ENCODE data around the gene AMN.
A peak's percentile ranks its signal among the peaks of the same experiment; 100 is the strongest.

Gene AMN

GRCh38 chr14:102948698-102949061 is 26.2 kb downstream of the AMN start:
- DNase-seq: no peak

GRCh38 chr14:102949062-102949800 is 26.8 kb downstream of the AMN start:
- DNase-seq: peak; percentile 79

DNA sequence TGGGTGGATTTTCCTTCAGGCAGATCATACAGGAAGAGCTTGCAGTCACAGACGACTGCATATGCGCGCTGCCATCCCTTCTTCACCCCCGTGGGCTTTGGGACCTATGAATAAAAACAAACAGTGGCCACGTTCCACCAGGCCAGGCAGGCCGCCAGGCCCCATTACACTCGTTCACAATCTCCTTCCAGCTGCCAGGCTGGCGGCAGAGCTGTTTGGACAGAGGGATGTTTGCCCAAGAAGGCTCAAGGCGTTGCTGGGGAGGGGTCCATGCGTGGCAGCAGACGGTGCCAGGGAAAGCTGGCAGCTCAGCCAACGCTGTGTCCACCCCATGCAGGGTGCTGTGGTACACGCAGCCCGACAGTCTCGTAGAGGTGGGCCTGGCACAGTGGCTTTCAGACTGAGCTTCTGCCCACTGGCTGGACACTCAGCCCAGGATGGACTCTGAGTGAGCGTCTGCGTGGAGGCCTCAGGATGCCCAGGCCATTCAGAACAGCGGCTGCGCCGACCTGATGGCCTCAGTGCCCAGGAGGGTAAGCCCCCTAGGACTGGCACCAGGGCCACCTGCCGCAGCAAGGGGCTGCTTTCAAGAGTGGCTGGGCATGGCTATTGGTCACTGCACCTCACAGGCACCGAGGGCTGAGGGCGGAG is 27.5 kb downstream of the AMN start:
- DNase-seq: no peak

GRCh38 chr14:102951034-102951433 is 28.6 kb downstream of the AMN start:
- DNase-seq: no peak

DNA sequence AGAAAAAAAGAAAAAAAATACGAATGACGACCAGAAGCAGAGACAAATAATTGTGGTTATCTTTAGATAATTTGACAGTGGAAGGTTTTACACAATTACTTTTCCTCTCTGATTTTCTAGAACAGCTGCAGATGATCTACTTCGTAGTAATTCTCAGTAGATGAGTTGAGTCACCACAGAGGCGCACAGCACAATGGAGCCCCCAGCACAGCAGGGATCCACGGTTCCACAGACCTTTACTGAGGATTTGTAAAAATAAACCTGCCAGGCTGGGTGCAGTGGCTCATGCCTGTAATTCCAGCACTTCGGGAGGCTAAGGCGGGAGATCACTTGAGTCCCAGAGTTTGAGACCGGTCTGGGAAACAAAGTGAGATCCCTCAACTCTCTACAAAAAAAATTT is 29.3 kb downstream of the AMN start:
- DNase-seq: peak; percentile 90

DNA sequence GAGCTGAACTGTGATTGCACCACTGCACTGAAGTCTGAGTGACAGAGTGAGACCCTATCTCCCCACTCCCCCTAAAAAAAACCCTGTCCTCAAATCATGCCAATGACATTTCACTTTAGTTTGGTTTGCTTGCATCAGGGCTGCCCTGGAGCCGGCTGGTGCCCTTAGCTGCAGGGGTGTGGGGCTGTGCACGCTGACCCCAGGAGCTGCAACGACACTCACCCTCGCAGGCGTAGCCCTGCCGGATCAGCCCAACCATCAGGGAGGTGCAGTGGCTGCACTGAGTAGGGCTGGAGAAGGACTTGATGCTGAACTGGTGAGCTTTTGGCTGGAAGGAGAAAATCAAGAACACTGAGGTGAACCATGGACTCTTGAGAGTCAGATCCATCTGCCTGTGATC is 29.8 kb downstream of the AMN start:
- DNase-seq: no peak

DNA sequence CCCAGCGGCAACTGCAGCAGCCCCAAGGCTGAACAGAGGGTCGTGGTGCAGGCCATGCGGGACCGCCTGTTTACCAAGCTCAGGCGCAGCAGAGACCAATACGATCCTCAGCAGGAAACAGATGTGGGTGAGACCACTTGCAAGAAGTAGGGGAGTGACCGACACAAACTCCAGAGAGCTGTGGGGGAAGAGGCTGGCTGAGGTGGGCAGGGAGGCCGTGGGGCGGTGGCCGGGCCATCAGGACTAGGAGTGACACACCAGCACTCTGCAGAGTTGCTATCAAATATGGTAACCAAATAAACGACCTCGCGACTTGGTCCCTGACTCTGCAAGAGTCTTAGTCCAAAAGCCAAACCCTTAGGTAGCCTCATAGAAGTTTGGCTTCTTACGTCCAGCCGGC is 30.6 kb downstream of the AMN start:
- DNase-seq: no peak

DNA sequence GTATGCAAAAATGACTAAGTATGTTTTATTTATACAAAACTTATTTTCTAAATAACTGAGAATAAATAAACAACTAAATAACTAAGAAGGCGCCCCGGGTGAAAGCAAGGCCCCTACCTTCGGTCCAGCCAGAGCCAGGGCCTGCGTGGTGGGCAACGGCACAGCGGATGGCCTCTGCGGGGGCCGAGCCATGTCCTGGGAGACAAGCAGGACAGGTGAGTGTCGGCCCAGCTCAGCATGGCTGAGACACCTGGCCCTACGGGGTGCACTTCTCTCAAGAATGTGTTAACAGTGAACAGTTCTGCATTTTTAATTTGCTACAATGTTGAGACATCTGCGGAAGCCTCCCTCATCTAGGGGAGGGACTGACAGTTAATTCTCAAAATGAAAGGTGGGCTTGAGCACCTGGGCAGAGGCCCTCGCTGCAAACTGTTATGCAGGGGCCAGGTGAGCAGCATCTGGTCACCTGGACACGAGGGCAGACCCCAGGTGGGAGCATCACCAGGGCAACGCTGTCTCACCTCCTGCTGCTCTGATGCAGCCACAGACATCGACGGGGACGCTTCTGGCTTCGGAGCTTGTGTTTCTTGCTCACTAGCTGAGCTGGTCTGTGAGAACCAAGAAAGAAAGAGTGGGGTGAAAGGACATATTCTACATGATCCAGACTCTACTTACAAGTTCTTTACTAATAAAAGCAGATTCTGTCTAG is 31.8 kb downstream of the AMN start:
- DNase-seq: no peak

GRCh38 chr14:102955636-102956408 is 33.4 kb downstream of the AMN start:
- DNase-seq: no peak

GRCh38 chr14:102957222-102957621 is 34.8 kb downstream of the AMN start:
- no peak for DNase-seq

- DNase-seq: no peak
Observed at GRCh38 chr14:102958461-102958860, 36.0 kb downstream of the AMN start.

- DNase-seq: no peak
Observed at GRCh38 chr14:102962111-102962627, 39.7 kb downstream of the AMN start.

- DNase-seq: no peak
Observed at GRCh38 chr14:102964152-102964730, 41.8 kb downstream of the AMN start.

DNA sequence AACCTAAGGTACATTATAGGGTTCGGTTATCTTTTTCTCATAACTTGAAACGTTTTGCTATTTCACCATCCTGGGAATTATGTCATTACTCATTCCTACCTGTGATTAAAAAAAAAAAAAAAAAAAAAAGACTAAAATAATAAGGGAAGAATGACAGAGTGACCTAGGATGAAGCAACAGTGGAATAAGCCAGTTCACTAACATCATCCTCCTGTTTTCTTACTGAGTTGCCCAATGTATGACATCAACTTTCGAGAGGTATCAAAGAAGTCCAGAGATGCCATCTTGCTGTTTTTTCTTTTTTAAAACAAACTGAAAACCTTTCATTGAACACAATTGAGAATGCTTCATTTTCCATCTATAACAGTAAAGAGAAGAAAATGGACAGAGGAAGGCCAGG is 42.8 kb downstream of the AMN start:
- no peak for DNase-seq

DNA sequence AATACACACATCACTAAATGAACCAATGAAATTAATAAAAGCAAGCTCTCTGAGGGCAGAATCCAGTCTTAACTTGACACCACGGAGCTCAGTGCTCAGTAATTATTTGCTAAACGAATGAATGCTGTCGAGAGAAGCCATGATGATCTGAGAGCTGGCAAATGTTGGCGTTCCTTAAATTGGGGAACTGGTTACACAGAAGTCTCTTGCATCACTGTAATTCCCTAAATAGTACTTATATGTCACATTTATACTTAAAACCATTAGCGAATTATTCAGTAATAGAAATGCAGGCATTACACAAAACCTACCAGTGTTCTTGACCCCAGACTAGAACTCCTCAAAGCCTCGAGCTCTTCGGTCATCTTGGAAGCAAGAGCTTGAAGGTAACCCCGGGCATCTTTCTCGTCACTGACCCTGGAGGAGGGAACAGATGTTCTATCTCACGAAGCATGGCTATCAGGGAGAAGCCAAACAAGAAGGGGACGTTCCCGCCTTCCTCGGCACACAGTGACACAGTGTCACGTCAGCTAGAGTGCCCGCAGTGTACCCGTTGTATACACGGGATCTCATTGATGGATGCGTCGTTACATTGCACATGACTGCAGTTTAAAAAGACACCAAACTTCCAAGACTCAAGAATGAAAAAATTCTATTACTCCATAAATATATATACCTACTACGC is 43.6 kb downstream of the AMN start:
- no peak for DNase-seq

- DNase-seq: no peak
Observed at GRCh38 chr14:102966681-102967505, 44.4 kb downstream of the AMN start.

GRCh38 chr14:102967506-102967795 is 45.0 kb downstream of the AMN start:
- no peak for DNase-seq

DNA sequence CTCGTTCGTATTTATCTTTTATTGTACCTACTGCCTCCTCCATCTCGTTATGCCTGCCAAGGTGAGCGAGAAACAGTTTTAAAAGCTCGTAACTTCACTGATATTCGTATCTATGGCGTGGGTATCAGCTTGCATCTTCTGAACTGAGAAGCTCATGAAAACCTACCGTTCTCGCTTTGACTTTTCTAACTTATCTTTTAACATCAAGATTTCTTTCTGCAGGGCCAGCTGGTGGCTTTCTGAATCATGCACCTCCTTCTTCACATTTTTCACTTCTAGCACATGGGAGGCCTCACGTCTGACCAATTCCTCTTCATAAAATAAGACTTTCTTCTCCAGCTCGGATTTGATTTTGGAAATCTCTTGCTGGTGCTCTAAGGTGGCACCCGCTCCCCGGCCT is 45.8 kb downstream of the AMN start:
- no peak for DNase-seq

- DNase-seq: no peak
Observed at GRCh38 chr14:102969060-102969791, 46.8 kb downstream of the AMN start.

DNA sequence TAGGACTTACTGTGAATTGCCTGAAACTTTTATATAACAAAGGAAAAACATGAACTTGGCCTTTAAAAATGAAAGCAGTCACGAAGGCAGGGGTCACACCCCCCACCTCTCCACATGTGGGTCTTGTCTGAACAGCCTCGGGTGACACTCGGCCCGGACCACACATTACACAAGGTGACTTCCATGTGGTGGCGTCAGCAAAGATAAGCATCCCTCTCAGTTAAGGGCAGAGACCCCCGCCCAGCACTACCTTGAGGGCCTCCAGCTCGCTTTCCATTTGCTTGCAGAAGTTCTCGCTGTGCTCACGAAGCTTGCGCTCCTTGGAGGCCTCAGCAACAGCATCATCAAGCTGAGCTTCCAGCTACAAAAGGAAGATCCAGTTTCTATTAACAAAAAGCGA is 47.4 kb downstream of the AMN start:
- no peak for DNase-seq

DNA sequence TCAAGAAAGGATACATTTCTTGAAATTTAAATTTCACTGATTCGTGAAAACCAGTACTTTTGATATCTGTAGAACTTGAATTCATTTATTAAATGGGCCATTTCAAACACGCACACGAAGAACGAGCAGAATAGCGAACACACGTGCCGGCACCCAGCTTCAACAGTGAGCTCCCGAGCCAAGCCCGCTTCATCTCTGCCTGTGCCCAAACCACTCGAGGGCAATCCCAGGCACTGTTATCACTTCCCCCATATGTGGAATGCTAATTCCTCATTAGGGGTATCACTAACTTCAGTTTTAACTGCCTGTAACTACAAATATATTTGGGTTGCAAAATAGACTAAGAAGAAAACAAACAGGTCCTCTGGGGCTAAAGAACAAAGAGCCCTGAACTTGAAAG is 48.0 kb downstream of the AMN start:
- no peak for DNase-seq
